ENCODE data around the gene NFIB.

The NFIB gene

GRCh38 chr9:14157191-14157590 is 156.8 kb downstream of the NFIB start:
- no peak overlapping the region for H3K56ac ChIP-seq (ENCODE audit: low read length)
- no peak for DNase-seq
- H3K4ac ChIP-seq (ENCODE audit: low read depth, low read length), result no peak overlapping the region
- no peaks in the 10 kb centered on the region for H3K36me3 ChIP-seq (ENCODE audit: control insufficient read depth, insufficient read depth, low read length)
- no peak overlapping the region for H3K4me3 ChIP-seq (ENCODE audit: low read length)
- H3K9ac ChIP-seq (ENCODE audit: low read length), result no peak overlapping the region
- no peak overlapping the region for H2BK15ac ChIP-seq (replicated peaks; ENCODE audit: low read depth)
- no peak overlapping the region for H4K8ac ChIP-seq (ENCODE audit: low read depth, low read length)
- no peaks in the 10 kb centered on the region for H3K27me3 ChIP-seq (ENCODE audit: insufficient read depth, low read length, poor library complexity)
- H2BK120ac ChIP-seq (ENCODE audit: low read depth, low read length), result no peak overlapping the region
- no peaks in the 10 kb centered on the region for H3K79me1 ChIP-seq (ENCODE audit: low read length)
- no peak overlapping the region for H2BK5ac ChIP-seq (ENCODE audit: low read length)
- H3K79me2 ChIP-seq (ENCODE audit: control insufficient read depth, insufficient read depth, low read length), result no peaks in the 10 kb centered on the region
- no peak overlapping the region for H3K23ac ChIP-seq (ENCODE audit: low read length)
- H3K4me2 ChIP-seq (ENCODE audit: low read length), result no peak overlapping the region
- H3K4me1 ChIP-seq (ENCODE audit: control insufficient read depth, low read depth, low read length), result no peaks in the 10 kb centered on the region
- H4K5ac ChIP-seq (ENCODE audit: low read length), result no peak overlapping the region
- no peak overlapping the region for H3K18ac ChIP-seq (ENCODE audit: low read length)
- no CpG with 5 or more reads among the region's 4 CpGs for WGBS (ENCODE audit: extremely low coverage, insufficient coverage, low lambda C conversion rate)
- H2AK5ac ChIP-seq (ENCODE audit: low read length), result no peak overlapping the region
- no peak overlapping the region for H3K27ac ChIP-seq (ENCODE audit: low read depth, low read length)

GRCh38 chr9:14156046-14156445 is 157.9 kb downstream of the NFIB start:
- Histone ChIP-seq H3K27ac (ENCODE audit: low read depth, low read length) (no peak overlapping the region), H3K36me3 (ENCODE audit: control insufficient read depth, insufficient read depth, low read length) (no peaks in the 10 kb centered on the region), H3K79me1 (ENCODE audit: low read length) (no peaks in the 10 kb centered on the region), H2AK5ac (ENCODE audit: low read length) (no peak overlapping the region), H2BK5ac (ENCODE audit: low read length) (no peak overlapping the region), H3K4me1 (ENCODE audit: control insufficient read depth, low read depth, low read length) (no peaks in the 10 kb centered on the region), H3K18ac (ENCODE audit: low read length) (no peak overlapping the region), H4K8ac (ENCODE audit: low read depth, low read length) (no peak overlapping the region), H3K27me3 (ENCODE audit: insufficient read depth, low read length, poor library complexity) (no peaks in the 10 kb centered on the region), H3K56ac (ENCODE audit: low read length) (no peak overlapping the region), H2BK120ac (ENCODE audit: low read depth, low read length) (no peak overlapping the region), H4K5ac (ENCODE audit: low read length) (no peak overlapping the region), H3K4me2 (ENCODE audit: low read length) (no peak overlapping the region), H2BK15ac (replicated peaks; ENCODE audit: low read depth) (no peak overlapping the region), H3K4ac (ENCODE audit: low read depth, low read length) (no peak overlapping the region), H3K23ac (ENCODE audit: low read length) (no peak overlapping the region), H3K4me3 (ENCODE audit: low read length) (no peak overlapping the region), H3K9ac (ENCODE audit: low read length) (no peak overlapping the region), H3K79me2 (ENCODE audit: control insufficient read depth, insufficient read depth, low read length) (no peaks in the 10 kb centered on the region)
- WGBS (ENCODE audit: extremely low coverage, insufficient coverage, low lambda C conversion rate), result no CpG with 5 or more reads among the region's 6 CpGs
- DNase-seq, result no peak

- no peak overlapping the region for H3K4ac ChIP-seq (ENCODE audit: low read depth, low read length)
- H3K27ac ChIP-seq (ENCODE audit: low read depth, low read length), result no peak overlapping the region
- WGBS (ENCODE audit: extremely low coverage, insufficient coverage, low lambda C conversion rate), result no CpG with 5 or more reads among the region's 1 CpG
- no peak overlapping the region for H3K9ac ChIP-seq (ENCODE audit: low read length)
- DNase-seq, result no peak
- H2BK15ac ChIP-seq (replicated peaks; ENCODE audit: low read depth), result no peak overlapping the region
- H2AK5ac ChIP-seq (ENCODE audit: low read length), result no peak overlapping the region
- H3K79me2 ChIP-seq (ENCODE audit: control insufficient read depth, insufficient read depth, low read length), result no peaks in the 10 kb centered on the region
- H2BK5ac ChIP-seq (ENCODE audit: low read length), result no peak overlapping the region
- H3K4me1 ChIP-seq (ENCODE audit: control insufficient read depth, low read depth, low read length), result no peaks in the 10 kb centered on the region
- H3K27me3 ChIP-seq (ENCODE audit: insufficient read depth, low read length, poor library complexity), result no peaks in the 10 kb centered on the region
- no peak overlapping the region for H4K8ac ChIP-seq (ENCODE audit: low read depth, low read length)
- H2BK120ac ChIP-seq (ENCODE audit: low read depth, low read length), result no peak overlapping the region
- no peak overlapping the region for H3K4me3 ChIP-seq (ENCODE audit: low read length)
- H3K18ac ChIP-seq (ENCODE audit: low read length), result no peak overlapping the region
- H3K4me2 ChIP-seq (ENCODE audit: low read length), result no peak overlapping the region
- no peak overlapping the region for H3K23ac ChIP-seq (ENCODE audit: low read length)
- H3K79me1 ChIP-seq (ENCODE audit: low read length), result no peaks in the 10 kb centered on the region
- no peaks in the 10 kb centered on the region for H3K36me3 ChIP-seq (ENCODE audit: control insufficient read depth, insufficient read depth, low read length)
- no peak overlapping the region for H3K56ac ChIP-seq (ENCODE audit: low read length)
- H4K5ac ChIP-seq (ENCODE audit: low read length), result no peak overlapping the region
Measured at GRCh38 chr9:14155237-14155636, 158.7 kb downstream of the NFIB start.

- Histone ChIP-seq H3K79me2 (ENCODE audit: control insufficient read depth, insufficient read depth, low read length) (no peaks in the 10 kb centered on the region), H4K8ac (ENCODE audit: low read depth, low read length) (no peak overlapping the region), H2AK5ac (ENCODE audit: low read length) (no peak overlapping the region), H2BK15ac (replicated peaks; ENCODE audit: low read depth) (no peak overlapping the region), H2BK120ac (ENCODE audit: low read depth, low read length) (no peak overlapping the region), H3K4me1 (ENCODE audit: control insufficient read depth, low read depth, low read length) (no peaks in the 10 kb centered on the region), H3K4ac (ENCODE audit: low read depth, low read length) (no peak overlapping the region), H4K5ac (ENCODE audit: low read length) (no peak overlapping the region), H3K27ac (ENCODE audit: low read depth, low read length) (no peak overlapping the region), H3K9ac (ENCODE audit: low read length) (no peak overlapping the region), H2BK5ac (ENCODE audit: low read length) (no peak overlapping the region), H3K4me2 (ENCODE audit: low read length) (no peak overlapping the region), H3K36me3 (ENCODE audit: control insufficient read depth, insufficient read depth, low read length) (no peaks in the 10 kb centered on the region), H3K23ac (ENCODE audit: low read length) (no peak overlapping the region), H3K27me3 (ENCODE audit: insufficient read depth, low read length, poor library complexity) (no peaks in the 10 kb centered on the region), H3K56ac (ENCODE audit: low read length) (no peak overlapping the region), H3K18ac (ENCODE audit: low read length) (no peak overlapping the region), H3K79me1 (ENCODE audit: low read length) (no peaks in the 10 kb centered on the region), H3K4me3 (ENCODE audit: low read length) (no peak overlapping the region)
- WGBS (ENCODE audit: extremely low coverage, insufficient coverage, low lambda C conversion rate), result no CpG with 5 or more reads among the region's 3 CpGs
- peak; percentile 60 for DNase-seq
Measured at GRCh38 chr9:14153310-14153720, 160.6 kb downstream of the NFIB start.

GRCh38 chr9:14151451-14151850 is 162.5 kb downstream of the NFIB start:
- Histone ChIP-seq H3K4me1 (ENCODE audit: control insufficient read depth, low read depth, low read length) (no peaks in the 10 kb centered on the region), H3K23ac (ENCODE audit: low read length) (no peak overlapping the region), H3K4ac (ENCODE audit: low read depth, low read length) (peak overlapping the region; percentile 55), H4K8ac (ENCODE audit: low read depth, low read length) (no peak overlapping the region), H3K79me1 (ENCODE audit: low read length) (no peaks in the 10 kb centered on the region), H2BK15ac (replicated peaks; ENCODE audit: low read depth) (no peak overlapping the region), H3K9ac (ENCODE audit: low read length) (no peak overlapping the region), H3K27ac (ENCODE audit: low read depth, low read length) (no peak overlapping the region), H3K36me3 (ENCODE audit: control insufficient read depth, insufficient read depth, low read length) (no peaks in the 10 kb centered on the region), H3K18ac (ENCODE audit: low read length) (no peak overlapping the region), H3K56ac (ENCODE audit: low read length) (no peak overlapping the region), H3K4me2 (ENCODE audit: low read length) (no peak overlapping the region), H2AK5ac (ENCODE audit: low read length) (no peak overlapping the region), H3K79me2 (ENCODE audit: control insufficient read depth, insufficient read depth, low read length) (no peaks in the 10 kb centered on the region), H2BK120ac (ENCODE audit: low read depth, low read length) (no peak overlapping the region), H4K5ac (ENCODE audit: low read length) (no peak overlapping the region), H2BK5ac (ENCODE audit: low read length) (no peak overlapping the region), H3K4me3 (ENCODE audit: low read length) (no peak overlapping the region), H3K27me3 (ENCODE audit: insufficient read depth, low read length, poor library complexity) (no peaks in the 10 kb centered on the region)
- DNase-seq, result no peak
- WGBS (ENCODE audit: extremely low coverage, insufficient coverage, low lambda C conversion rate), result no CpG with 5 or more reads among the region's 3 CpGs

- Histone ChIP-seq H3K79me1 (ENCODE audit: low read length) (no peaks in the 10 kb centered on the region), H2AK5ac (ENCODE audit: low read length) (no peak overlapping the region), H3K4me3 (ENCODE audit: low read length) (no peak overlapping the region), H3K4me2 (ENCODE audit: low read length) (no peak overlapping the region), H3K18ac (ENCODE audit: low read length) (no peak overlapping the region), H2BK15ac (replicated peaks; ENCODE audit: low read depth) (no peak overlapping the region), H4K5ac (ENCODE audit: low read length) (no peak overlapping the region), H3K36me3 (ENCODE audit: control insufficient read depth, insufficient read depth, low read length) (no peaks in the 10 kb centered on the region), H3K27me3 (ENCODE audit: insufficient read depth, low read length, poor library complexity) (no peaks in the 10 kb centered on the region), H4K8ac (ENCODE audit: low read depth, low read length) (no peak overlapping the region), H3K4ac (ENCODE audit: low read depth, low read length) (no peak overlapping the region), H3K4me1 (ENCODE audit: control insufficient read depth, low read depth, low read length) (no peaks in the 10 kb centered on the region), H3K23ac (ENCODE audit: low read length) (no peak overlapping the region), H2BK5ac (ENCODE audit: low read length) (no peak overlapping the region), H3K27ac (ENCODE audit: low read depth, low read length) (no peak overlapping the region), H3K56ac (ENCODE audit: low read length) (no peak overlapping the region), H3K9ac (ENCODE audit: low read length) (no peak overlapping the region), H3K79me2 (ENCODE audit: control insufficient read depth, insufficient read depth, low read length) (no peaks in the 10 kb centered on the region), H2BK120ac (ENCODE audit: low read depth, low read length) (no peak overlapping the region)
- DNase-seq, result no peak
- no CpG with 5 or more reads among the region's 3 CpGs for WGBS (ENCODE audit: extremely low coverage, insufficient coverage, low lambda C conversion rate)
Measured at GRCh38 chr9:14148501-14149103, 165.3 kb downstream of the NFIB start.

Data from mesendoderm (in vitro differentiated cells).